NCI-H128 (cell line): Measurements from ENCODE around the gene RABEPK.
"Not testable (repeated sequence)": the region's sequence is repeated elsewhere in the genome, so short reads cannot be mapped to it uniquely, and the experiment has no call there.

ENCODE experiments used
- DNase-seq: peaks from one replicate; lab custom pipeline; 2025; ENCODE audit not compliant: unreplicated experiment; lab: John Stamatoyannopoulos, UW

The RABEPK gene, protein sequence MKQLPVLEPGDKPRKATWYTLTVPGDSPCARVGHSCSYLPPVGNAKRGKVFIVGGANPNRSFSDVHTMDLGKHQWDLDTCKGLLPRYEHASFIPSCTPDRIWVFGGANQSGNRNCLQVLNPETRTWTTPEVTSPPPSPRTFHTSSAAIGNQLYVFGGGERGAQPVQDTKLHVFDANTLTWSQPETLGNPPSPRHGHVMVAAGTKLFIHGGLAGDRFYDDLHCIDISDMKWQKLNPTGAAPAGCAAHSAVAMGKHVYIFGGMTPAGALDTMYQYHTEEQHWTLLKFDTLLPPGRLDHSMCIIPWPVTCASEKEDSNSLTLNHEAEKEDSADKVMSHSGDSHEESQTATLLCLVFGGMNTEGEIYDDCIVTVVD

DNA sequence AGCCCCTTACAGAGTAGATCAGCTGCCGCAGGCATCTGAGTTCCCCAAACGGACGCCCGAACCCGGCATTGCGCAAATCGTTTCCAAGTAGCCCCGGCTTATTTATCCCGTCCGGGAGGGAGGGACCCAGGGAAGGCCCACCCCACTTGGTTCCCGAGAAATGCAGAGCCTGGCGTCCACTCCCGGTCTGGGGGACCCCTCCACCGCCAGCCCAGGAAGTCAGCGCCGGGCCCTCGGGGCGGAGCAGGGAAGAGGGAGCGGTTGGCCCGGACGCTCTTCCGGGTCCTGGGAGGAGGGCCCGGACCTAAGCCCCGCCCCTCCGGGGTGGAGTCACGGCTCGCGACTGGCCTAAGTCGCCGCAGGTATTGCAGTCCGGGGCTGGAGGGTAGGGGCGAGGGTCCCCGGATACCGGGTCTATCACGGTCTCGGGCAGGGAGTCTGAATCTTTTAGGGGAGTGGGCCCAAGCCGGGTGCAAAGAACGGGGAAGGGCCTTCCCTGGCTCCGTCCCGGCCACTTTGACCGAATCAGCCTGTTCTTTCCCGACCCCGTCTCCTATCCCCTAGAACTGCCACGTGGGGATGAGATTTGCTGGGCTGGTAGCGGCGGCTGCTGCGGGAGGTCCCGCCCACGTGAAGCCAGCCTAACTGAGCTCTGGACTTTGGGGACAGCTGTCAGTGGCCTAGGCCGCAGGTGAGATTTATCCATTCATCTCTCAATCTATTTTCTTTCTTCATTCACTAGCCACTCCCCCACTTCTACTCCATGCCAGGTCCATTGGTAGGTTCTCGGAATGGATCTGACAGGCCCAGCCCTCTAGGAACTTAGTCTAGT lies at the start of gene RABEPK:
RABEPK (plus strand) TSS at position 327 of the 832 bp plus-strand sequence. CDS start 2,472 bp downstream, outside the sequence.
- peak; percentile 87 for DNase-seq

DNA sequence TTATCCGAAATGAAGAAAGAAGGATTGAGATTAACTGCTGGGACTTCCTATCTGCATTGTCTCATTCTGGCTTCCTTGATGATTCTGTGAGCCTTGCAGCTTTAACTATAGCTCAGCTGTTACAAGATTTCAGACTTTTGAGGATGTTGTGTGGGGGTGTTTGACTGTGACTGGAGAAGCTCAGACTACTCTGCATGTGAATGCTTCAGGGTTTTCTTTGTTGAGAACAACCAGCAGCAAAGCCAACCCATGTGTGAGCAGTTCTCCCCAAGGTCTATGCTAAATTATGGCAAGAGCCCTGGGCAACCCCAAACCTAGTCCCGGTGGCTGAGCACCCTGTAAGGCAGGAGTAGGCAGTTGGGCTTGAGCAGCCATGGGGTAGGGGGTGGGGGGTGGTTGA lies 48.6 kb upstream of the RABEPK start:
- no peak for DNase-seq

DNA sequence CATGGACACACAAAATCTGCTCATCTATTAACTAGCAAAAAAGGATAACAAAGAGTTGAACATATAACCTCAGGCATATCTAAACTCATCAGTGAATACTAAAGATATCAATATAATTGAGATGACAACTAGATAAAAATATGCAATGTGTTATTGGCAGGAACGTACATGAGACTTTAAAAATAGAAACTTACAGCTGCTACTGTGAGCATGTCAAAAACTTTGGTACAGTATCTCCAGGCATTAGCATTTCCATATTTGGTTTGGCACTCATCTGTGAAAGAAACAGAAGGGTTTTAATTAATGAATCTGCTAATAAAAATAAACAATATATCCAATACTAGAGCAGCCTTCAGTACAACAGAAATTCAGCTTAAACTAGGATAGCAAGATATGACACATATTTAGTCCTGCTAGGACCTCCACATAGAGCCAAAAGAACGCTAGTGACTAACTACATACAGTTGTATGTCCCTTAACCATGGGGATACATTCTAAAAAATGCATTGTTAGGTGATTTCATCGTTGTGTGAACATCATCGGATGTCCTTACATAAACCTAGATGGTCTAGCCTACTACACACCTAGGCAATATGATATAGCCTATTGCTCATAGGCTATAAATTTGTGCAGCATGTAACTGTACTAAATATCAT lies 46.5 kb upstream of the RABEPK start:
- DNase-seq: no peak

DNA sequence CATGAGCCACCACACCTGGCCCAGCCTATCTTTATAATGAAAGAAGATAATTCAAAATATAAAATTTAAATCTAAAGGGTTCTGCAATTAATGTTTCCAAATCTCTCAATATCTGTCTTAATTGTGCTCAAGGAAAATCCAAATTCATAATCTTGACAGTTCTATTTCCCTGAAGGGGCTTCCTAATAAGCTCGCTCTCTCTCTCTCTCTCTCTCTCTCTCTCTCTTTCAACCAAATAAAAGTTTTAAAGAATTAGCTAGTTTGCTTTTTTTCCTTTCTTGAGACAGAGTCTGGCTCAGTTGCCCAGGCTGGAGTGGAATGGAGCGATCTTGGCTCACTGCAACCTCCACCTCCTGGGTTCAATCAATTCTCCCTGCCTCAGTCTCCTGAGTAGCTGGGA lies 43.8 kb upstream of the RABEPK start:
- DNase-seq: no peak

DNA sequence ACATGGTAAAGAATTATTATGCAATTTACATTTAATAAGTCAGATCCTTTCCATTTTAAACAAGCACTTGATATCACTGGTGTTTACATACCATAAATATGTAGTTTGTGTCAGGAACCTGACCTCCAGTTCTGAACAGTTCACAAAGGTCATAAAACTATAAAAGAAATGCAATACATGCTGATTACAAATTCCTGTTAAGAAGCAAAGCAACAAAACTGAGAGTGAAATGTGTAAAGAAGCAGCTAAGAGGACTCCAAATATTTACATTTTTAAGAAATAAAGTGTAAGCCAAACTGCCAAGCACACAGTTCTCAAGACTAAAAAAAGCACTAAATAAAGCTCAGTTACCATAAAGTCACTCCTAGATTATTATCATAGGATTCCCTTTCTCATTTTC lies 39.6 kb upstream of the RABEPK start:
- no peak for DNase-seq

DNA sequence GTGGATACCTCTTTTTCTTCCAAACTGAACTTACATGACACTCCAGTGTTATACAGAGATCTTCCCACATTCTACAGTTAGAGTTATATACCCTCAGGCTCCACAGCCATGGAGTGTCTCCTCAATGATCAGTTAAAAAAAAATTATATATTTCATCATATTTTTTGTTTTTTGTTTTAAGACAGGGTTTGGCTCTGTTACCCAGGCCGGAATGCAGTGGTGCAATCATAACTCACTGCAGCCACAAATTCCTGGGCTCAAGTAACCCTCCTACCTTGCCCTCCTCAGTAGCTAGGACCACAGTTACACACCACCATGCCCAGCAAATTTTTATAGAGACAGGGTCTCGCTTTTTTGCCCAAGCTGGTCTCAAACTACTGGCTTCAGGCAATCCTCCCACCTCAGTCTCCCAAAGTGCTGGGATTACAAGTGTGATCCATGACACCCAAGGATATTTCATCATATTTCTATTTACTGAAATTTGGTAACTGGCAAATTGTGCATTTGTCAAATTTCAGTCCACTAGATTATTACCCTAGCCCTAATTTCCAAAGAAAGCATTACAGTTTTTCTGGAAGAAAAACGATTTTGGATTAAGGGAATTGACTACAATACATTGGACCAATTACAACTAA lies 38.9 kb upstream of the RABEPK start:
- DNase-seq: no peak

DNA sequence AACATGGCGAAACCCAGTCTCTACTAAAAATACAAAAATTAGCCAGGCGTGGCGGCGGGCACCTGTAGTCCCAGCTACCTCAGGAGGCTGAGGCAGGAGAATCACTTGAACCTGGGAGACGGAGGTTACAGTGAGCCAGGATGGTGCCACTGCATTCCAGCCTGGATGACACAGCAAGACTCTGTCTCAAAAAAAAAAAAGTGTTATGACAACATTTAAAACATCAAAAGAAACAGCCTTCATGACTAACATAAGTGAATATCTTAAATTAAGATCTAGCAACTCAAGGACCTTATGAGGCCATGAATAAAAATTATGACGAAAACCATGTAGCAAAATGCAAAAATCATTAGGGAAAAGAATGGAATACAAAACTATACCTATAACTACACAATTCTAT lies 37.5 kb upstream of the RABEPK start:
- DNase-seq: not testable (repeated sequence)

DNA sequence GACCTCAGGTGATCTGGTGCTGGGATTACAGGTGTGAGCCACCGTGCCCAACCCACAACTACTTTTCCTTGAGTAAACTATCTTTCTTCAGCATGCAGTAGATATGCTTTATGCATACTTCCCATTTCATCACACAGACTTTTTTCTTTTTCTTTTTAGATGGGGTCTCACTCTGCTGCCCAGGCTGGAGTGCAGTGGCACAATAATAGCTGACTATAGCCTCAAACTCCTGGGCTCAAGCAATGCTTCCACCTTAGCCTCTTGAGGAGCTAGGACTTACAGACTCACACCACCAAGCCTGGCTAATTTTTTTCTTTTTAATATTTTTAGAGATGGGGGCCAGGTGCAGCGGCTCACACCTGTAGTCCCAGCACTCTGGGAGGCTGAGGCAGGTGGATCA lies 33.6 kb upstream of the RABEPK start:
- no peak for DNase-seq

DNA sequence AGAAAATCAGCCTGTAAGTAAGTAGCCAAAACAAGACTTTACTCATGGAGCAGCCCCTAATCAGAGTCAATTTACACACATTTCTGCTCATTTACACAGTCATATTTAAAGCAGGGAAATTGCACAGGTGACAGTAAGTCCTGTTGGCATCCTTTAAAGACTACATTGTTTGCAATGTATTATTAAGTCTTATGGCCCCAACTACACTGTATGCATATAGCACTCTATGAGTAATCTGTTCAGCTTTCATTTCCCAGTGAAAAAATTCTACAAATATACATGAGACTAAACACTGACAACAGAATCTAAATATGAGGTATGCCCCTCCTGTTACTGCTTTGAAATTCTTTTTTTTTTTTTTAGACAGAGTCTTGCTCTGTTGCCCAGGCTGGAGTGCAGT lies 30.4 kb upstream of the RABEPK start:
- no peak for DNase-seq

DNA sequence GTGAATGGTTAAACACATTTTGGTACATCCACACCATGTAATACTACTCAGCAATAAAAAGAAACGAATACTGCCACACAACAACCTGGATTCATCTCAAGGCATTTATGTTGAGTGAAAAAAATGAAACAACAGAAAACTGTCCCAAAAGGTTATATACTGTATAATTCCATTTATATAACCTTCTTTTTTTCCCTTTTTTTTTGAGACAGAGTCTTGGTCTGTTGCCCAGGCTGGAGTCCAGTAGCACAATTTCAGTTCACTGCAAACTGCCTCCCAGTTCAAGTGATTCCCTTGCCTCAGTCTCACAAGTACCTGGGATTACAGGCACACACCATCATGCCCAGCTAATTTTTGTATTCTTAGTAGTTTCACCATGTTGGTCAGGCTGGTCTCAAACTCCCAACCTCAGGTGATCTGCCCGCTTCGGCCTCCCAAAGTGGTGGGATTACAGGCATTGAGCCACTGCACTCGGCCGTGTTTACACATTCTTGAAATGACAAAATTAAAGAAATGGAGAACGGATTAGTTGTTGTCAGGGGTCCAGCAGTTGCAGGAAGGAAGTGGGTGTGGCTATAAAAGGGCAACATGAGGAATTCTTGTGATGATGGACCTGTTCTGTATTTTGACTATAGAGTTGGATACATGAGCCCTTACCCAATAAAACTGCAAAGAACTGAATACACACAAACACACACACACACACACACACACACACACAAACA lies 28.1 kb upstream of the RABEPK start:
- DNase-seq: no peak

DNA sequence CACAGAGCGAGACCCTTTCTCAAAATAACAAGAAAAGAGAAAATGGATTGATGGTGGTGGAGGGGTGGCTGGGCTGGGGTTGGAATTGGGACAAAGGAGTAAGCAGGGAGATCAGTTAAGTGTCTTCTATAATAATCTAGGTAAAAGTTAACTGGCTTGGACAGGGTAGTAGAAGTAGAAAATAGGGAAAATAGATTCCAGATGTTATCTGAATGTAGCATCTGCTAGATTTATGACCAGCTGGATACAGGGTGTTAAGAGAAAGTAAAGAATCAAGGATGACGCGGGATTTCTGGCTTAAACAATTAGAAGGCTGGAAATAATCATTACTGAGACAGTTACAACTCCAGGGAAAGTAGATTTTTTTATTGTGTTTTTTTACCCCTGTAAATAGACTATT lies 23.7 kb upstream of the RABEPK start:
- DNase-seq: no peak

DNA sequence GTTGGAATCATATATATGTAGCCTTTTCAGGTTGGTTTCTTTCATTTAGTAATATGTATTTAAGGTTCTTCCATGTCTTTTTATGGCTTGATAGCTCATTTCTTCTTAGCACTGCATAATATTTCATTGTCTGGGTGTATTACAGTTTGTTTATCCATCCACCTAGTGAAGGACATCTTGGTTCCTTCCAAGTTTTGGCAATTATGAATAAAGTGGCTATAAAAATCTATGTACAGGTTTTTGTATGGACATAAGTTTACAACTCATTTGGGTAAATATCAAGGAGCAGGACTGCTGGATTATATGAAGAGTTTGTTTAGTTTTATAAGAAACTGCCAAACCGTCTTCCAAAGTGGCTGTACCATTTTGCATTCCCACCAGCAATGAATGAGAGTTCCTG lies 22.5 kb upstream of the RABEPK start:
- no peak for DNase-seq

DNA sequence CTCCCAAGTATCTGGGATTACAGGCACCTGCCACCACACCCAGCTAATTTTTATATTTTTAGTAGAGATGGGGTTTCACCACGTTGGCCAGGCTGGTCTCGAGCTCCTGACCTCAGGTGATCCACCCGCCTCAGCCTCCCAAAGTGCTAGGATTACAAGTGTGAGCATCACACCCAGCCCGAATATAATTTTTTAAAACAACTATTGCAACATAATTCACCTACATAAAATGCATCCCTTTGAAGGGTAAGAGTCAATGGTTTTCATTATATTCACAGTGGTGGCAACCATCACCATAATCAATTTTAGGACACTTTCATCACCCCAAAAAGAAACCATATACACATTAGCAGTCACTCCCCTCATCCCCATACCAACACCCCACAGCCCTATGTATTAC lies 20.6 kb upstream of the RABEPK start:
- DNase-seq: not testable (repeated sequence)

DNA sequence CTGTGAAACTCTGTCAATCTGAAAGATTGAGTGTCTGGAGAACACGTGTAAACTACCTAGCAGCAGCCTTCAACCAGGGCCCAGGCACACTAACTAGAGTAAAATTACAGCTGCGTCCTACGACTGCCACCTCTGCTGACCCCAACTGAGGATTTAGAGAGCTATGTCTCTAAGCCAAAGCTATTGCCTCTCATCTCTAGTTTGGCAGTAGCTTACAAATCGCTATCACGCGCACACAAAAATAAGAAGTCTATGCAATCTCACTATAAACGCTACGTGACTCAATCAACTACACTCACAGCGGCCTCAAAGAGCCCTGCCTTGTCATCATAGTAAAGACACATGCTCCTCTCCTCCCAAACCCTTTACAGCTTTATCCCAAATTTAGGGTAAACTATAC lies 19.5 kb upstream of the RABEPK start:
- DNase-seq: no peak

DNA sequence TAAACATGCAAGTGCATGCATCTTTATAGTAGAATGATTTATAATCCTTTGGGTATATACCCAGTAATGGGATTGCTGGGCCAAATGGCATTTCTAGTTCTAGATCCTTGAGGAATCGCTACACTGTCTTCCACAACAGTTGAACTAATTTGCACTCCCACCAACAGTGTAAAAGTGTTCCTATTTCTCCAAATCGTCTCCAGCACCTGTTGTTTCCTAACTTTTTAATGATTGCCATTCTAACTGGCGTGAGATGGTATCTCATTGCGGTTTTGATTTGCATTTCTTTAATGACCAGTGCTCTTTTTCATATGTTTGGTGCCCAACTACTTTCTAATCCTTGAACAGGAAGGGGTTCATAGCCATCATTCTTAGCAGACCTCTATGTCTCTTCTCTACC lies 18.6 kb upstream of the RABEPK start:
- not testable (repeated sequence) for DNase-seq

DNA sequence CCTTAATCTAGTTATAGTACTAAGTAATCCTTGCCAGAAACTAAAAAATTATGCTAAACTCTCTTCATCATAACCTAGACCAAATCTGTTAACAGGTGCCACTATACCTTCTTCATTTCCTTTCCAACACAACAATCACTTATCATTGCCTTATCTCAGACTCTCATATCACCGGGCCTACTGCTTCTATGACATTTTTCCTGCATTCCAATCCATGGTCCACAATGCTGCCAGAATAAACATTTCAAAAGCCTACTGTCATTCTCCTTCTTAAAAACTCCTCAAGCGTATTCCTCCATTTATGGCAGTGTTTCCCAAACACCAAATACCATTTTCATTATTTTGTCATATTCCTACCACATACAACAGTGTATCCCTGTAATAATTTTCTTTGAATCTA lies 17.3 kb upstream of the RABEPK start:
- DNase-seq: no peak

DNA sequence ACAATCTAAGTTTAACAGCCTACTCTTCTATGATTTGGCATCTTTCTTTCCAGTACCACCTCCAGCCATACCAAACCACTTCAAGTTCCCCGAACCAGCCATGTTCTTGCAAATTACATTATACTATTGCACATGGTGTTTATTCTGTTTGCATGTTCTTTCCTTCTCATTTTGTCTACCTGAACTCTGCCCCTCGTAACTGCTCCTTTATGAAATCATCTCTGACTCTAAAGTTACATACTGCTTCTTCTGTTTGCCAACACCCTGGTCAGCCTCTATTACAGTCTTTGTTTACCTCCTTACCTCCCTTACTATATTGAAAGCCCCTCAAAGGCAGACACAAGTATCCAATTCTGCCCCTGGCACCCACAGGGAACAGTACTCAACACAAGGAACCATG lies 16.8 kb upstream of the RABEPK start:
- DNase-seq: no peak

DNA sequence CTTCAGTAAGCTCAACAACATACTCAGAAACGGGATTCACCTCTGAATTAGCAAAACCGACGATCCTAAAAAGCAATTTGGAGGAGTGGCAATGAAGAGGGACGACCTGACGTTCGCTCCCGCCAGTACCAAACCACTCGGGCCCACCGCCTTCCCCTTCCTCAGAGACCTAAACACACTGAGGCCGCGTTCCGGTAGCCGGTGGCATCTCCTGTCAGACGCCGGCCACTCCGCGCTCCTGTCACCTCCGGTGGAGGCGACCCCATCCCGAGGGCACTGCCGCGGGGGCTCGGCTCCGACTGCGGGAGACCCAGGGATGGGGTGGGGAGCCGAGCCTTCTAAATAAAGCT lies 11.4 kb upstream of the RABEPK start:
- no peak for DNase-seq

DNA sequence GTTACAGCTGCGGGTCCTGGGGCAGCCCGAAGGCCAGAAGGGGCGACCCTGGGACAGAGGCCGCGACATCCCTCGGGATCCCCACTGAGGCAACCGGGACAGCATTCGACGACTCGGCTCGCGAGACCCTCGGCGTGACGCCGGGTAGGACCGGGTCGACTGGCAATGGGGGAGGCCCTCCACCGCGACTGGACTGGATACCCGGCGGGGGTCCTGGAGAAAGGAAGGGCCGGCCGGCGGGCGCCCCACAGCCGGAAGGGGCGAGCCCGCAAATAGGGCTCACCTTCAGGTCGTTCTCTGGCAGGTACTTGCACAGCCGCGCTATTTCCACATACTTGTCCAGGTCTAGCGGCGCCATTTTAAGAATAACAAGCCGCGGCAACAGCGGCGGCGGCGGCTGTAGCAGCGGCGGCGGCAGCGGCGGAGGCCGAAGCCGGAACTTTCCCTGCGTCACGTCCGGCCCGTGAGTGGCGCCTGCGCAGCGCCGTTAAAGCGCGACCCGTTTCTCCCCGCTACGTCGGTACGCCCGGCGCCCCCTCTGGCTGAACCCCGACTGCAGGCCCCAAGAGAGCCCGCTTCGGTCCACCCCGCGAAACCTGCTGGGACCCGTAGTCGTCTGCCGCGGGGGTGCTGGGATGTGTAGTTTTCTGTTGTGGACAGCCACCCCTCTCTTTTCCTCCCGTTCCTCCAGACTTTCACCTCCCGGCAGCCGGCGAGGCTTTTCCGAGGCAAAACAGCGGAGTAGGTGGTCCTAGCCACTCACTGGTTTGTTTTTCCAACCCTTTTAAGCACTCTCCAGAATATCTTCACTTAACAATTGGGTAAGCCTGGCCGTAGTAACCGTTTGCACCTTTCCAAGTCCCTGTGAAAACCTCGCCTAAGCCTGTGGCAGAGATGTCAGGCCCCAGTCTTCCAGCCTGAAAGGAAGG lies 10.7 kb upstream of the RABEPK start, which contains the start of gene PPP6C:
PPP6C (minus strand) TSS at position 443 of the 929 bp plus-strand sequence; CDS start at position 358, 85 bp downstream.
- peak; percentile 89 for DNase-seq
